NK-92 treated with Interleukin-12 subunit alpha and Interleukin-12 subunit beta, amount 100 ng/mL, for 24 hours (cell line): ENCODE measurements around the gene MBD4.

Experiments
- DNase-seq: peaks from one replicate; lab custom pipeline; 2025; lab: John Stamatoyannopoulos, UW

Gene MBD4

DNA sequence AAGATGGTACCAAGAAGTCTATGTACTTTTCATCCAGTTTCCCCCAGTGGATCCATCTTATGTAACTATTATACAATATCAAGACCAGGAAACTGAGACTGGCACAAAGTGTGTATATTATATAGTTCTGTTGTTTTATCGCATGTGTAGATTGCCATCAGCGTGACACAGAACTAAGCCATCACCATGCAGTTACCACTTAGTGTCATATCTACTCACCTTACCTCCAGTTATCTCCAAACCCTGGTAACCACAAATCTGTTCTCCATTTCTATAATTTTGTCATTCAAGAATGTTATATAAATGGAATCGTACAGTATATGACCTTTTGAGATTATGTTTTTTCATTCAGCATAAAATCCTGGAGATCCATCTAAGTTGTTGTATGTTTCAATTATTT is 23.3 kb upstream of the MBD4 start:
- DNase-seq, result no peak

DNA sequence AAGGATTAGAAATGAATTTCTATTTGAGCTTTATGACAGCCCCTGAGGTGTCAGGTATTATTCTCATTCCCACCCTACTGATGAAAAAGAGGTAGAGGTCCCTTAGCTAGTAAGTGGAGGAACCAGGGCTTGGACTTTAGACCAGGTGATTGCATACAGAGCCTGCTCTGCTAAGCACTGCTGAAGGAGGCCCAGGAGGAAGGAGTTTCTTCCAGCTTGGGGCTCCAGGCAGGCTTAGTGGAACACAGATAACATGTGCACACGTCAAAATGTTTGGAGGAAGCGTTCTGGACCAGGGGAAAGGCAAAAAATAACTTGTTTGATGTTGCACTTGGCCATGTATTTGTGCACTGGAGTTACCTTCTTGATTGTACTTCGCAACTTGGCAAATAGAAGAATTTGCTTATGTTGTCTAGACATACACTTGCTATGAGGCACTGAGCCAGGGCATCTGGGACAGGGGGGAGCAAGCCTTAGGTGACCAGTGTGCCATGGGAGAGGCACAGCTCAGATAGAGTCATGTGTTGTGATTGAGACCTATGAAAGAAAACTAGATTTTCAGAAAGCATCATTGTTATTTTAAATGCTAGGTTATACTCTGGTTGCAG is 22.7 kb upstream of the MBD4 start:
- DNase-seq, result no peak

DNA sequence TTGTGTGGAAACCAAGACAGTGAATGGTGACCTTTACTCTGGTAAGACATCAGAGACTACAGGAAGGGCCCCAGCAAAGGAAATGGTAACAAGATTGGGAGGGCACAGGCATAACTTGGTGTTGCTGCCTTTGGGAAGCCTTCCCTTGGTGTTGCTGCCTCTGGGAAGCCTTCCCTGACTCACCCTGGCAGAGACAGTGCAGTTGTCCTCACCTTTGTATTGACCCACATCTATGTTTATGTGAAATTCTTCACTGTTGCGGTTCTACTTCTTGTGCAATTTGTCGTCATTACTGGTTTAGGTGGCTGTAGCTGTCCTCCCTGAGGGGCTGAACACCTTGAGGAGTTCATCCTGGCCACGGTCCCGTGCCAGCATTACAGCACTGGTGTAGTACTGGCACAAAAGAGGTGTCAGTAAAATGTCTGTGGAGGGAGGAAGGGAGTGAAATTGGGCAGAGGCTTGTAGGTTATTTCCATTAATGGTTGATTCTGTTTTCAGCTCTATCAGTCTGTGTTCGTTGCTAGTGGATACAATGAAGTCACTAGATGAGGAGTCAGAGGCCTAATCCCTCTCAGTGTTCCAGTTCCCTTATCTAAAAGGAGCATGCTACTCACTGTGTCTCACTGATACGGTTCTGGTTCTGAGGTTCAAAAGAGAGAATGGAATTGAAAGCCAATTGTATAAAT is 21.9 kb upstream of the MBD4 start:
- no peak for DNase-seq

DNA sequence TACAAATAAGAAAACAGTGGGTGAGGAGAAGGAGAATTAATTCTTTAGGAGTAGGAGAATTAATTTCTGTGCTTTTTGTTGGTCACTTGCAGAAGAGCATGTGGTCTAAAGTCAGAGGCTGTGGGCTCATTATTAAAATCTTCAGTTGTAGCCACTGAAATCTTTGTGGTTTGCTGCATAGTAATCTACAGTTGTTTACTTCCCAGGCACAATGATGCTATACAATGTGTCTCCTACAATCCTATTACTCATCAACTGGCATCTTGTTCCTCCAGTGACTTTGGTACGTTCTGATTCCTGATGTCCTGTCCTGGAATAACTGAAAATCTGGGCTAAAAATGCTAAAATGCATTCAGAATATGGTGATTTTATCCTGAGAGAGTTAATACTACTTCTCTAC is 21.3 kb upstream of the MBD4 start:
- no peak for DNase-seq

DNA sequence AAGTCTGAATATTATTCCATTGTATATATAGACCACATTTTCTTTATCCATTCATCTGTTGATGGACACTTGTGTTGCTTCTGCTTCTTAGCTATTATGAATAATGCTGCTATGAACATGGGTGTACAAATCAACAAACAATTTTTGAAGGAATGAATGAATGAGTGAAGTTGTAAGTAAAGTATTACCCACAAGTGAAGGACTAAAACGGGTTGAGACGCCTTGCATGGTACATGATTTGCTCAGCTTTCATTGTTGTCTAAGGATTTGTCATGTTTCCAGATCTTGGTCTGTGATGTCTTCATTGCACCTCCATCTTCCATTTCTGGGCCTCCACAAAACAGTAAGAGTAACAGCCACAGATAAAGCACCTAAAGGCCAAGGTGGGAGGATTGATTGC is 20.8 kb upstream of the MBD4 start:
- no peak for DNase-seq

DNA sequence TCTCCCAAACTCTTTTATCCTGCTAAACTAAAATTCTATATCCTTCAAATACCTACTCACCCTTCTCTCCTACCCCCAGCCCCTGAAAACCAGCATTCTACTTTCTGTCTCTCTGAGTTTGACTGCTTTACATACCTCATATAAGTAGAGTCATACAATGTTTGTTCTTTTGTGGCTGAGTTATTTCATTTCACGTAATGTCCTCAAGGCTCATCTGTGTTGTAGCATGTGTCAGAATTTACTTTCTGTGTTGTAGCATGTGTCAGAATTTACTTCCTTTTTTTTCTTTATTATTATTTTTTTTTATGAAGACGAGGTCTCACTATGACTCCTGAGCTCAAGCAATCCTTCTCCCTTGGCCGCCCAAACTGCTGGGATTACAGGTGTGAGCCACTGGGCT is 20.4 kb upstream of the MBD4 start:
- no peak for DNase-seq

DNA sequence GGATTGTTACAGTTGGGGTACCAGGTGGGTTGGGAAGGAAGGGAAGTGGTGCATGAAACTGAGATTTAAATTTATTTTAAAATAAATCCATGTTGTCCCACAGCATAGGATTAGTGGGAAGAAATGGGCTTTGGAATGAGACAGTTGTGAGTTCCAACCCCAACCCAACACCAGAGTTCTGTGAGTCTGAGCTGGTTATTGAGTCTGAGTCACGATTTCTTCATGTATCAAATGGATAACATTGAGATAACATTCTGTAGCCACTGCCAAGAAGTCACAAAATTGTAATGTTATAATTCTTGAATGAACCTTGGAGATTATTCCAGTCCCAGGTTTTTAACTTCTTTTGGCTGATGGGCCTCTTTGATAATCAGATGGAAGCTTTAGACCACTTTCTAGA is 14.0 kb upstream of the MBD4 start:
- no peak for DNase-seq

DNA sequence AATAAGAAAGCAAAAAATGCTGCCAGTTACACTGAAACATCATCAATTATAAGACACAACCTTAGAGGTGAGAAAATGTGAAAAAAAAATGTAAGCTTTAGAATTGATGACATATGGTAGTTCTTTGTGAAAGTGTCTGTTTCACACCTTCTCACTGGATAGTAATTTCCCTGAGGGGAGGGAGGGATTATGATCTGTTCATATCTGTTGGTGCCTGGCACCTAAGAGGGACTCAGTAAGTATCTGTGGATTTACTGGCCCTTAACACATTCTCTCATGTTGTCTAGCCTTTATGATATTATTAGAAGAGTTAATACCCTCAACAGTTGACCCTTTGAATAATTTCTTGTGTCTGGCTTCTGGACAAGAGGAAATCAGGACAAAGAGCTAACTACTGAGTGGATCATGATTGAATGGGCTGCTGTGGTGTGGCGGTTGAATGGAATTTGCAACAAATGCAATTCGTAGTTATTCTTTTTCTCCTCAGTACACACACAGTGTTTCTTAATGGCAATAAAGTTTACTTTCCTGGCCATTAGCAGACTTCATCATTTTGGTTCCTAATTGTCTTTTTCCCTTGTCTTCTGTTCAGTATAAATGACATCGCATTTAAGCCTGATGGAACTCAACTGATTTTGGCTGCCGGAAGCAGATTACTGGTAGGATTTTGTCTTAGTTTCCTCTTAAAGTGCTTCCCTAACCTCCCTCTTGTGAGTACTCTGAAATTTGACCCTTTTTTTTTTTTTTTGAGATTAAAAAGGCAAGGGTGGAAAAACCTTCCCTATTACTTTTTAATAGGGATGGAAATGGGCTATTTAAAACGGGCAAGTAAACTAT is 9.7 kb upstream of the MBD4 start:
- DNase-seq, result no peak

DNA sequence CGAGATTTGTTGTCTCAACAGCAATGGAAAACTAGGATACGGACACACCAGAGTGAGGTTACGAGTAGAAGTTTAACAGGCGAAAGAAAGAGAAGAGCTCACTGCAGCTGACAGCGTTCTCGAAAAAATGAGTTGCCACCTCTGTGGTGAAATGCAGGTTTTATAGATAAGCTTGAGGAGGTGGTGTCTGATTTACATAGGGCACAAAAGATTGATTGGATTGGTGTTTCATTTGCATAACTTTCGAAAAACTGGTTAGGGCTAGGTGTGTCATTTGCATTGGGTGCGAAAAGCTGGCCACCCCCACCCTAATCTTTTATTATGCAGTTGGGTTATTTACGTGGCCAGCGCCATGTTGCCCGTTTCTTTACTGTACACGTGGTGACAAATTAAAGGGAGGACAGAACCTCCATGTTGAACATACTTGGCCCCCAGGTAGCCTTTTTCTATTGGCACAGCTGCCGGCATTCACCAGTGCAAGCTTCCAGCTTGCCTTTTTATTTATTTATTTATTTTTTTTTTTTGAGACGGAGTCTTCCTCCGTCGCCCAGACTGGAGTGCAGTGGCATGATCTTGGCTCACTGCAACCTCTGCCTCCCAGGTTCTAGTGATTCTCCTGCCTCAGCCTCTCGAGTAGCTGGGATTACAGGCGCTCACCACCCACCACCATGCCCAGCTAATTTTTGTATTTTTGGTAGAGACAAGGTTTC is 8.6 kb upstream of the MBD4 start:
- no peak for DNase-seq

- no peak for DNase-seq
Measured at GRCh38 chr3:129446926-129447325, 7.2 kb upstream of the MBD4 start.

GRCh38 chr3:129445471-129445870 is 5.7 kb upstream of the MBD4 start:
- DNase-seq, result no peak

DNA sequence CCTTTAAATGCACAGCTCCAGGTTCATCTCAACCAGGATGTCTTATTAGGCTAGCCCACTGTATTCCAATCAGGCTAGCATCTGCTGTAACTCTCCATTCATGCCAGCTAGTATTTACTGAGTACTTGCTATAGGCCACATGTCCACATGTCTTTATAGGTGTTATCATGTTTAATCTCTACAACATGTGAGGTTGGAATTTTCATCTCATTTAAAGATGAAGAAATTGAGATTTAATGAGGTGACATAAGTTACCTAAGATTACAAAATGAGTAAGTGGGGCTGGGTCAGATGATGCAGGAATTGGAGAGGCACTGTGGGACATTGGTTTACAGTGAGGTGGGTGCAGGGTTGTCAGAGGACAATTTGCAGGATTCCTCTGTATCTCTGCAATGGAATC is 3.2 kb upstream of the MBD4 start:
- DNase-seq, result no peak

GRCh38 chr3:129442486-129442885 is 2.7 kb upstream of the MBD4 start:
- DNase-seq, result no peak

GRCh38 chr3:129441782-129442181 is 2.0 kb upstream of the MBD4 start:
- no peak for DNase-seq

DNA sequence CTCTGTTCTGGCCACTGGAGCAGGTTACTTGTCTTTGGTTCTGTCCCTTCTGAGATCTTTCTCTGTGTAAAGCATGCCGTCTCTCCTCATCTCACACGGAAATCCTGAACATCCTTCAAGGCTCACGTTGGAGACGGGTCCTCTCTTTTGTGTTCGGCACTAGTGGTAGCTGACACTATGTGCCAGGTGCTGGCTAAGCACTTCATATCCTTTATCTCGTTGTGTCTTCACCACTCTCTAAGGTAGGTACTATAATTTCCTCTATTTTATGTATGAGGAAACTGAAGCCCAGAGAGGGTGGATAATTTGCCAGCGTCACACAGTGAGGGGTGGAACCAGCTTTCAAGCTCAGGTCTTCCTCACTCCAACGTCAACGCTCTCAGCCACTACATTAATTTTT is 1.5 kb upstream of the MBD4 start:
- no peak for DNase-seq

DNA sequence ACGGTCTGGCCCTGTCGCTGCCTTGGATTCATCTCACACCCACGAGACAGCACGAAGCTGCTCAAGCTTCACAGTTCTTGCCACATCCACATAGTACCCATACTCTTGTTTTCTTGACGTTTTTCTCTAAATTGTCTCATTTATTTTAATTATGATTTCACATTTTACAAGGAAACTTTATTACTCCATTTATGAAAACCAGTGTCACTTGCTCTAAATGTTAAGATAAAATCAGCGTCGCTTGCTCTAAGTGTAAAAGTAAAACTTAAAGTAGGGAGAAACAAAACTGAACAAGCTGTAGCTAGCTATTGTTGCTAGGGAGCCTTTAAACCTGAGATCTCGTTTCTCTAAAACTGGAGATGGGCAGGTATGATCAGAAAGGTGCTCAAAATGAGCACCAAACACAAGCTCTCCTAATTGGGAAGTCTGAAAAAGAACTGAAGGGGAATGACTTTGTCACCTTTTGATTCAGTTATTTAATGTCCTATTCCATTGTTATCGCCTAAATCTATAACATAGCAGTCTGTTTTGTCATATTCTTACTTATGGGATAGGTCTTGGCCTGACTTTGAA is 956 bp upstream of the MBD4 start:
- DNase-seq, result no peak

GRCh38 chr3:129439226-129439816 is 427 bp downstream of the MBD4 start:
- DNase-seq, result no peak

DNA sequence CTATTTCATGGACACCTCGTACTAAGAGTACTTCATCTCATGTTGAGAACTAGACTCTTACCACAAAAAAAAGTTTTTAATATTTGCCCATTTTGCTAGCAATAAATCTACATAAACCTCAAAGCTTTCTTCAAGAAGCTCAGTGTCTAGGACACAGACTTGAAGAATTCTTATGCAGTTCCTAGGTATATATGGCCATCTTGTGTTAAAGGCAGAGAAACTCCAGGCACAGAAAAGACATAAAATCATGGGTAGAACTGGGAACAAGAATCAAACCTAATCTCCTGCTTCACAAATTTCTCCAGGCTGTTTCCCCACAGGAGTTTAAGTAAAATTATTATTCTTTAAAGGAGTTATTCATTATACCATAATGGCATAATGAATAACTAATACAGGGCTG is 4.4 kb downstream of the MBD4 start:
- DNase-seq, result no peak

GRCh38 chr3:129434140-129434539 is 5.6 kb downstream of the MBD4 start:
- DNase-seq, result no peak

- DNase-seq, result no peak
Measured at GRCh38 chr3:129433565-129433964, 6.2 kb downstream of the MBD4 start.

DNA sequence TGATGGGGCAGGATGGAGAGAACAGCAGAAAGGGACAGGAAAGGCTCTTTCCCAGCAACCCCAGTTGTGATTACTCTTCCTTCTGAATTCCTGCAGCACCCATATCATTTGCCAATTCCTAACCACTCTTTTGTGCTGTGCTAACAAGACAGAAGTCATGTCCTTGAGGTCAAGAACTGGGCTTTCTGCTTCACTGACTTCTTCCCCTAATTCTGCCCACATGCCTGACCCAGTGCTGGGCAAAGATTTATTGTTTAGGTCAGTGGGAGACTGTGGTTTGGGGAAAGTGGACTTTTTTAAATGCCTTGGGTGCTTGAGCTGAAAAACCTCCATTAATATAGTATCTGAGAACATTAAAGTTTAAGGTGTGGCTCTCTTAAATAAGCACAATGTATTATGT is 7.1 kb downstream of the MBD4 start:
- DNase-seq, result no peak

GRCh38 chr3:129432036-129432435 is 7.7 kb downstream of the MBD4 start:
- DNase-seq, result peak; percentile 33
